ACC112 (cell line): ENCODE data around the gene LECT2.

ENCODE experiments used
- H2AFZ ChIP-seq: fragments of 200-600 bp; sonication (generic); one replicate; pipeline ENCODE4 v1.6.0; 2017; ENCODE audit warnings: antibody characterized with exemption, low read length; ENCODE audit not compliant: unreplicated experiment
- H3K27ac ChIP-seq: fragments of 200-600 bp; sonication (generic); 2 replicates; pipeline ENCODE4 v1.5.1; 2014; ENCODE audit warnings: low read depth, mild to moderate bottlenecking, antibody characterized with exemption, low read length, moderate library complexity
- H3K27me3 ChIP-seq: fragments of 200-600 bp; sonication (generic); 2 replicates; pipeline ENCODE4 v1.6.1; 2014; ENCODE audit warnings: mild to moderate bottlenecking, antibody characterized with exemption, low read length, moderate library complexity, mixed read lengths; ENCODE audit not compliant: insufficient read depth
- H3K36me3 ChIP-seq: fragments of 200-600 bp; sonication (generic); 2 replicates; pipeline ENCODE4 v1.6.1; 2016; ENCODE audit warnings: mild to moderate bottlenecking, antibody characterized with exemption, low read length, moderate library complexity, mixed read lengths; ENCODE audit not compliant: insufficient read depth
- H3K4me1 ChIP-seq: fragments of 200-600 bp; sonication (generic); one replicate; pipeline ENCODE4 v1.6.1; 2016; ENCODE audit warnings: low read length, mixed read lengths; ENCODE audit not compliant: insufficient read depth, unreplicated experiment, control insufficient read depth
- H3K4me3 ChIP-seq: fragments of 200-600 bp; sonication (generic); 2 replicates; pipeline ENCODE4 v1.5.1; 2014; ENCODE audit warnings: mild to moderate bottlenecking, low read depth, low read length
- H3K79me2 ChIP-seq: fragments of 200-600 bp; sonication (generic); one replicate; pipeline ENCODE4 v1.6.0; 2016; ENCODE audit warnings: low read length; ENCODE audit not compliant: control insufficient read depth, unreplicated experiment, insufficient read depth

The LECT2 gene

GRCh38 chr5:135993880-135994636, 39.3 kb upstream of the LECT2 start:
- Histone ChIP-seq H3K4me3 (peak overlapping the region; percentile 47), H3K27me3 (no peaks in the 10 kb centered on the region), H3K79me2 (no peaks in the 10 kb centered on the region), H3K4me1 (peaks cover 45% of the 10 kb centered on the region), H3K27ac (peak overlapping the region; percentile 92), H3K36me3 (no peaks in the 10 kb centered on the region), H2AFZ (peak overlapping the region; percentile 58)

GRCh38 chr5:135993335-135993879, 38.6 kb upstream of the LECT2 start:
- no peaks in the 10 kb centered on the region for H3K27me3 ChIP-seq
- no peaks in the 10 kb centered on the region for H3K79me2 ChIP-seq
- peak overlapping the region; percentile 58 for H2AFZ ChIP-seq
- H3K27ac ChIP-seq = peak overlapping the region; percentile 92
- peaks cover 39% of the 10 kb centered on the region for H3K4me1 ChIP-seq
- no peaks in the 10 kb centered on the region for H3K36me3 ChIP-seq
- peak overlapping the region; percentile 47 for H3K4me3 ChIP-seq

- H3K79me2 ChIP-seq = no peaks in the 10 kb centered on the region
- no peak overlapping the region for H3K27ac ChIP-seq
- H3K36me3 ChIP-seq = no peaks in the 10 kb centered on the region
Observed at GRCh38 chr5:135991429-135991828, 36.6 kb upstream of the LECT2 start.

GRCh38 chr5:135990528-135991255, 35.9 kb upstream of the LECT2 start:
- Histone ChIP-seq H3K4me3 (no peak overlapping the region), H3K79me2 (no peaks in the 10 kb centered on the region)

More at GRCh38 chr5:135991429-135991828, 36.6 kb upstream of the LECT2 start:
- Histone ChIP-seq H3K4me1 (peaks cover 32% of the 10 kb centered on the region), H3K27me3 (no peaks in the 10 kb centered on the region), H3K4me3 (no peak overlapping the region), H2AFZ (no peak overlapping the region)

GRCh38 chr5:135989686-135990085, 34.9 kb upstream of the LECT2 start:
- Histone ChIP-seq H3K27me3 (no peaks in the 10 kb centered on the region), H2AFZ (no peak overlapping the region), H3K36me3 (no peaks in the 10 kb centered on the region), H3K4me3 (no peak overlapping the region), H3K27ac (no peak overlapping the region), H3K79me2 (no peaks in the 10 kb centered on the region), H3K4me1 (peaks cover 22% of the 10 kb centered on the region)

More at GRCh38 chr5:135990528-135991255, 35.9 kb upstream of the LECT2 start:
- Histone ChIP-seq H3K27me3 (no peaks in the 10 kb centered on the region), H3K36me3 (no peaks in the 10 kb centered on the region), H3K4me1 (peaks cover 28% of the 10 kb centered on the region), H3K27ac (no peak overlapping the region), H2AFZ (no peak overlapping the region)

- Histone ChIP-seq H3K4me3 (no peak overlapping the region), H3K27me3 (no peaks in the 10 kb centered on the region), H3K27ac (no peak overlapping the region), H3K79me2 (no peaks in the 10 kb centered on the region), H3K4me1 (peaks cover 10% of the 10 kb centered on the region), H2AFZ (no peak overlapping the region), H3K36me3 (no peaks in the 10 kb centered on the region)
Observed at GRCh38 chr5:135988546-135988945, 33.8 kb upstream of the LECT2 start.

GRCh38 chr5:135986891-135987401, 32.2 kb upstream of the LECT2 start:
- no peaks in the 10 kb centered on the region for H3K36me3 ChIP-seq
- no peak overlapping the region for H3K4me3 ChIP-seq
- H3K4me1 ChIP-seq = no peaks in the 10 kb centered on the region
- no peaks in the 10 kb centered on the region for H3K79me2 ChIP-seq
- H3K27ac ChIP-seq = no peak overlapping the region
- H2AFZ ChIP-seq = peak overlapping the region; percentile 61
- no peaks in the 10 kb centered on the region for H3K27me3 ChIP-seq

GRCh38 chr5:135986401-135986800, 31.6 kb upstream of the LECT2 start:
- Histone ChIP-seq H3K79me2 (no peaks in the 10 kb centered on the region), H3K4me3 (no peak overlapping the region), H2AFZ (peak overlapping the region; percentile 61), H3K4me1 (no peaks in the 10 kb centered on the region), H3K27me3 (no peaks in the 10 kb centered on the region), H3K36me3 (no peaks in the 10 kb centered on the region), H3K27ac (no peak overlapping the region)

GRCh38 chr5:135985951-135986350, 31.2 kb upstream of the LECT2 start:
- no peaks in the 10 kb centered on the region for H3K36me3 ChIP-seq
- H3K4me3 ChIP-seq = no peak overlapping the region
- H3K27me3 ChIP-seq = no peaks in the 10 kb centered on the region
- no peaks in the 10 kb centered on the region for H3K79me2 ChIP-seq
- no peaks in the 10 kb centered on the region for H3K4me1 ChIP-seq
- H3K27ac ChIP-seq = no peak overlapping the region
- H2AFZ ChIP-seq = no peak overlapping the region

GRCh38 chr5:135980620-135981019, 25.8 kb upstream of the LECT2 start:
- Histone ChIP-seq H3K27ac (no peak overlapping the region), H3K79me2 (no peaks in the 10 kb centered on the region), H3K4me3 (no peak overlapping the region), H3K4me1 (peaks cover 15% of the 10 kb centered on the region), H3K27me3 (no peaks in the 10 kb centered on the region), H2AFZ (no peak overlapping the region), H3K36me3 (no peaks in the 10 kb centered on the region)
